Fibroblast of mammary gland (primary cell): ENCODE results near the gene PLCB3.

Source experiments
- DNase-seq: peaks from one replicate; pipeline ENCODE4 v3.0.0-alpha.2; 2010; ENCODE audit warnings: low read depth
- H3K4me3 ChIP-seq: 2 replicates; pipeline ENCODE4 v1.5.1; 2011; ENCODE audit warnings: low read depth, mild to moderate bottlenecking, low read length, moderate library complexity; ENCODE audit not compliant: control insufficient read depth
- TF ChIP-seq, protein P1 (sequence below): conservative IDR thresholded peaks from 2 replicates; pipeline ENCODE4 v1.5.1; 2011; ENCODE audit warnings: low read depth, low read length, inconsistent platforms; ENCODE audit not compliant: control insufficient read depth, insufficient read depth

PLCB3 gene

DNA sequence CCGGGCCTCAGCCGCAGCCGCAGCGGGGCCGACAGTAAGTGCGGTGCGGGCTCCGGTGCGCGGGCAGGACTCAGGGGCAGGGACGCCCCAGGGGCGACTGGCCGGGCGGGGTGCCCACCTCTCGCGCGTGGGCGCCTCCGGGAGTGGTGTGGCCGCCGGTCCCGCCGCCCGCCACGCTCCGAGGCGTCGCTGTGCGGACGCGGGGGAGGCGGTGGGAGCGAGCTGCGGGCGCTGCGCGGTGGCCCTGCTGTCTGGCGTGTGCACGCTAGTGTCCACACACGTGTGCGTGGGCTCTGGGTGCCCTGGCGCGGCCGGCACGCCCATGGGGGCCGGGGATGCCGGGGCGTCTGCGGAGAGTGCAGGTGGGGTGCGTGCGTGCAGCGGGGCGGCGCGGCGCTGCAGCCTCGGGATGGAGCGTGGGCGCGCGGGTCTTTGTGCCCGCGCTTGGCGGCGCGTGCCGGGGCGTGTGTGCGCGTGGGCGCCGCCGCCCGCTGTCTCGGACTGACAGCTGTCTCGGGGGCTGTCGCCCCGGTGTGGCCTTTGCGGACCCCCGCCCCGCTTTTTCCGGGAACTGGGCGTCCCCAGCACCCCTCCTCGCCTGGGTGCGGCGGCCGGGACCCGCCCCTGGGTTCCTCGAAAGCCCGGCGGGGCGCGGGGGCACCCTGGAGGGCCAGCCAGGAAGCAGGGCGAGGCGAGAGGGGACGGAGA, 40.6 kb downstream of the PLCB3 start:
- H3K4me3 ChIP-seq = no peak overlapping the region
- TF ChIP-seq, protein P1, sequence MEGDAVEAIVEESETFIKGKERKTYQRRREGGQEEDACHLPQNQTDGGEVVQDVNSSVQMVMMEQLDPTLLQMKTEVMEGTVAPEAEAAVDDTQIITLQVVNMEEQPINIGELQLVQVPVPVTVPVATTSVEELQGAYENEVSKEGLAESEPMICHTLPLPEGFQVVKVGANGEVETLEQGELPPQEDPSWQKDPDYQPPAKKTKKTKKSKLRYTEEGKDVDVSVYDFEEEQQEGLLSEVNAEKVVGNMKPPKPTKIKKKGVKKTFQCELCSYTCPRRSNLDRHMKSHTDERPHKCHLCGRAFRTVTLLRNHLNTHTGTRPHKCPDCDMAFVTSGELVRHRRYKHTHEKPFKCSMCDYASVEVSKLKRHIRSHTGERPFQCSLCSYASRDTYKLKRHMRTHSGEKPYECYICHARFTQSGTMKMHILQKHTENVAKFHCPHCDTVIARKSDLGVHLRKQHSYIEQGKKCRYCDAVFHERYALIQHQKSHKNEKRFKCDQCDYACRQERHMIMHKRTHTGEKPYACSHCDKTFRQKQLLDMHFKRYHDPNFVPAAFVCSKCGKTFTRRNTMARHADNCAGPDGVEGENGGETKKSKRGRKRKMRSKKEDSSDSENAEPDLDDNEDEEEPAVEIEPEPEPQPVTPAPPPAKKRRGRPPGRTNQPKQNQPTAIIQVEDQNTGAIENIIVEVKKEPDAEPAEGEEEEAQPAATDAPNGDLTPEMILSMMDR = no peak
- no peak for DNase-seq

DNA sequence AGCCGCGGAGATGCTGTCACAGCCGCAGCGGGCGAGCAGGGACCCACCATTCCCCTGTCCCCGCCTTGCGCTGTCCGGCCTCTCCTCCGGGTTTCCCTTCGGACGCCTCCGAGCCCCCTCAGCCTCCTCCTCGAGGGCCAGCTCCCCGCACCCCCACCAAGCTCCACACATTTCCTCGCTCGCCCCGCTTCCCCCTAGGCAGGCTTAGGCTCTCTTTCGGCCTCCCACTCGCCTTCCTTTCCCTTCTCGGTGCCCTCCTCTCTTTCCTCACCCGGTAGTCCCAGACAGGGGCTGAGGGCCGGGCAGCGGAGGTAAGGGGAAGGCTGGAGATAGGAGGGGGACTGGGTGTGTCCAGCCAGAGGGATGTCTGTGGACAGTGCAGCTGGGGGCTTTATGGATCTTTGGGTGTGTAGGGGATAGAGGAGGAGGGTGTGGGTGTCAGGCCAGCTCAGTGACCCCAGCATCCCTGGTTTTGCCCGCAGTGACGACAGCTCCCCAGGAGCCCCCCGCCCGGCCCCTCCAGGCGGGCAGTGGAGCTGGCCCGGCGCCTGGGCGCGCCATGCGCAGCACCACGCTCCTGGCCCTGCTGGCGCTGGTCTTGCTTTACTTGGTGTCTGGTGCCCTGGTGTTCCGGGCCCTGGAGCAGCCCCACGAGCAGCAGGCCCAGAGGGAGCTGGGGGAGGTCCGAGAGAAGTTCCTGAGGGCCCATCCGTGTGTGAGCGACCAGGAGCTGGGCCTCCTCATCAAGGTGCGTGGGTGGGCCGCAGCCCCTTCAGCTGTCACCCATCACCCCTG, 41.3 kb downstream of the PLCB3 start:
- TF ChIP-seq, protein P1 = no peak
- no peak for DNase-seq
- no peak overlapping the region for H3K4me3 ChIP-seq

DNA sequence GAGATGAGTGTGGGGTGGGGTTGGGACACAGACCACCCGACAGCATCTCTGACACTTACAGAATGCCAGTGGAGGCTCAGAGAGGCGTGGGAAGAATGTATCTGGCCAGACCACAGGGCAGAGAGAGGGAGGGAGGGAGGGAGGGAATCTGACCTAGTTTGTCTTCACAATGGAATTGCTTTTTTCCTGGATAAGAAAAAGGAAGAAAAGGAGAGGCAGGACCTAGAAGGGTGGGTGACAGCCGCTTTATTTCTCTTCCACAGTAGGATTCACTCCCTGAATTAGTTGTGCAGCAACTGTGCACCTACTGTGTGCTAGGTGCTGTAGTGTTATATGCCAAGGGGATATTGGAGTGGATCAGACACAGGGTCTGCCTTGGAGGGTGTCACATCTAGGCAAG, 43.4 kb downstream of the PLCB3 start:
- DNase-seq = no peak
- TF ChIP-seq, protein P1 = no peak
- no peak overlapping the region for H3K4me3 ChIP-seq

DNA sequence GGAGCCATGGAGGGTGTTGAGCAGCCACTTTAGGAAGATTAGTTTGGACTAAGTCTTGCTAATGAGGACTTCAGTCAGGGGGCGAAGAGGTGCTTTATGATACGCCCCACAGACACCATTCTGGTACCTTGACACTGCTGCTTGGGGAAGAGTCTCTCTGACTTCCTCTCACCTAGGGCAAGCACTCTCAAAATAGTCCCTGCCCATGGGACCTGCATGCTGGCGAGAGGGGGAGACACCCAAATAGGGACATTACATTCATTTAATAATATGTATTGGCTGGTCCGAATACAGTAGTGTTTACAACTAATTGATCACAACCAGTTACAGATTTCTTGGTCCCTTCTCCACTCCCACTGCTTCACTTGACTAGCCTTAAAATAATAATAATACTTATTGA, 44.4 kb downstream of the PLCB3 start:
- no peak overlapping the region for H3K4me3 ChIP-seq
- TF ChIP-seq, protein P1 = no peak
- no peak for DNase-seq

DNA sequence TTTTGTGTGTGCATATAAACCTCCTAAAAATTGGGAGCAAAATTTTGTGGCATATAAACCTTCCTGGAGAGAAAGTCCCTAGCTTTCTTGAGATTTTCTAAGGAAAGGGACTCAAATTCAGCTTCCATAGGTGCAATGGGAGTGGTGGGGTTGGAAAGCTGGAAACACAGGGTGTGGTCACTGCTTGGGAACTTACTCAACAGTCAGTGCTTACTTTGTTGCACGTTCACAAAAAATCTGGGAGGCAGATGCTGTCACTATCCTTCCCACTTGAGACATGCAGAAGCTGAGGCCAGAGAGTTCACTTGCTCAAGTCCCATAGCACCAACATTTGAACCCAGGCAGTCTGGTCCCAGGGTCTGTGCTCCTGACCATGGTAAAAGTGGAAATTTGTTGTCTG, 44.9 kb downstream of the PLCB3 start:
- TF ChIP-seq, protein P1 = no peak
- DNase-seq = no peak
- no peak overlapping the region for H3K4me3 ChIP-seq

DNA sequence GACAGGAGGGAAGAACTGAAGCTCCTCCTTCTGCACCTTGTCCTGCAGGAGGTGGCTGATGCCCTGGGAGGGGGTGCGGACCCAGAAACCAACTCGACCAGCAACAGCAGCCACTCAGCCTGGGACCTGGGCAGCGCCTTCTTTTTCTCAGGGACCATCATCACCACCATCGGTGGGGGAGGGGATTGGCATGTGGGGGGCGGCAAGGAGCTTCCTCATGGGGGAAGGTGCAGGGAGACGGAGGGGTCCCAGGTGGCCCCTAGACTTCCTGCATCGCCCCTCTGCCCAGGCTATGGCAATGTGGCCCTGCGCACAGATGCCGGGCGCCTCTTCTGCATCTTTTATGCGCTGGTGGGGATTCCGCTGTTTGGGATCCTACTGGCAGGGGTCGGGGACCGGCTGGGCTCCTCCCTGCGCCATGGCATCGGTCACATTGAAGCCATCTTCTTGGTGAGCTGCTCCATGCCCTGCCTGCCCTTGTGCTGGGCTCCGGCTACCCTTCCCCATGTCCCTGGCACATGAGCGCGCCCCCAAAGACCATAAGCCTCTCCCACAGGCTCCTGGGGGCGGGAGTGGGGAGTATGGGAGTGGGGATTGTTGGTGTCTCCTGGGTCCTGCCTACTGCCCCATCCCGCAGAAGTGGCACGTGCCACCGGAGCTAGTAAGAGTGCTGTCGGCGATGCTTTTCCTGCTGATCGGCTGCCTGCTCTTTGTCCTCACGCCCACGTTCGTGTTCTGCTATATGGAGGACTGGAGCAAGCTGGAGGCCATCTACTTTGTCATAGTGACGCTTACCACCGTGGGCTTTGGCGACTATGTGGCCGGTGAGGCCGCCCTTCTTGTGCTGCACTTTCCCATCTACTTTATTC, 45.7 kb downstream of the PLCB3 start:
- TF ChIP-seq, protein P1 = no peak
- no peak overlapping the region for H3K4me3 ChIP-seq
- DNase-seq = no peak
